ENCODE results near the gene MUC6.
"Not testable (repeated sequence)": the region's sequence is repeated elsewhere in the genome, so short reads cannot be mapped to it uniquely, and the experiment has no call there.

MUC6 gene

GRCh38 chr11:1016610-1017126 lies 19.9 kb downstream of the MUC6 start:
- H3K4me3 ChIP-seq (ENCODE audit: low read depth, low read length); H3K36me3 ChIP-seq (ENCODE audit: control insufficient read depth, insufficient read depth, low read length); H3K9ac ChIP-seq (ENCODE audit: low read depth, low read length); H3K4me1 ChIP-seq (ENCODE audit: control insufficient read depth, insufficient read depth, low read length); H3K27ac ChIP-seq (ENCODE audit: low read depth, low read length); H3K27me3 ChIP-seq (ENCODE audit: control insufficient read depth, insufficient read depth, low read length); H3K9me3 ChIP-seq (ENCODE audit: control insufficient read depth, insufficient read depth, low read length): not testable (repeated sequence)

GRCh38 chr11:1015826-1016545 lies 20.5 kb downstream of the MUC6 start:
- Histone ChIP-seq H3K4me1 (ENCODE audit: control insufficient read depth, insufficient read depth, low read length) (no peaks in the 10 kb centered on the region), H3K27me3 (ENCODE audit: control insufficient read depth, insufficient read depth, low read length) (no peaks in the 10 kb centered on the region), H3K27ac (ENCODE audit: low read depth, low read length) (no peak overlapping the region), H3K9ac (ENCODE audit: low read depth, low read length) (no peak overlapping the region), H3K36me3 (ENCODE audit: control insufficient read depth, insufficient read depth, low read length) (peaks cover 11% of the 10 kb centered on the region), H3K4me3 (ENCODE audit: low read depth, low read length) (no peak overlapping the region), H3K9me3 (ENCODE audit: control insufficient read depth, insufficient read depth, low read length) (0 out of 2 replicates have a peak, but pooled peaks cover 4% of the 10 kb centered on the region)

GRCh38 chr11:1015064-1015463 lies 21.5 kb downstream of the MUC6 start:
- Histone ChIP-seq H3K27ac (ENCODE audit: low read depth, low read length) (no peak overlapping the region), H3K4me1 (ENCODE audit: control insufficient read depth, insufficient read depth, low read length) (no peaks in the 10 kb centered on the region), H3K36me3 (ENCODE audit: control insufficient read depth, insufficient read depth, low read length) (peaks cover 20% of the 10 kb centered on the region), H3K9me3 (ENCODE audit: control insufficient read depth, insufficient read depth, low read length) (0 out of 2 replicates have a peak, but pooled peaks cover 4% of the 10 kb centered on the region), H3K27me3 (ENCODE audit: control insufficient read depth, insufficient read depth, low read length) (no peaks in the 10 kb centered on the region), H3K4me3 (ENCODE audit: low read depth, low read length) (no peak overlapping the region), H3K9ac (ENCODE audit: low read depth, low read length) (no peak overlapping the region)

- peaks cover 26% of the 10 kb centered on the region for H3K36me3 ChIP-seq (ENCODE audit: control insufficient read depth, insufficient read depth, low read length)
- no peaks in the 10 kb centered on the region for H3K4me1 ChIP-seq (ENCODE audit: control insufficient read depth, insufficient read depth, low read length)
- H3K27ac ChIP-seq (ENCODE audit: low read depth, low read length): no peak overlapping the region
Measured at GRCh38 chr11:1014276-1014675, 22.2 kb downstream of the MUC6 start.

GRCh38 chr11:1013631-1013935 lies 22.9 kb downstream of the MUC6 start:
- no peaks in the 10 kb centered on the region for H3K27me3 ChIP-seq (ENCODE audit: control insufficient read depth, insufficient read depth, low read length)
- H3K9ac ChIP-seq (ENCODE audit: low read depth, low read length): no peak overlapping the region
- H3K4me1 ChIP-seq (ENCODE audit: control insufficient read depth, insufficient read depth, low read length): no peaks in the 10 kb centered on the region
- H3K9me3 ChIP-seq (ENCODE audit: control insufficient read depth, insufficient read depth, low read length): 0 out of 2 replicates have a peak, but pooled peaks cover 4% of the 10 kb centered on the region
- H3K27ac ChIP-seq (ENCODE audit: low read depth, low read length): no peak overlapping the region
- H3K36me3 ChIP-seq (ENCODE audit: control insufficient read depth, insufficient read depth, low read length): peaks cover 28% of the 10 kb centered on the region
- H3K4me3 ChIP-seq (ENCODE audit: low read depth, low read length): no peak overlapping the region

More at GRCh38 chr11:1014276-1014675, 22.2 kb downstream of the MUC6 start:
- H3K4me3 ChIP-seq (ENCODE audit: low read depth, low read length): no peak overlapping the region
- no peak overlapping the region for H3K9ac ChIP-seq (ENCODE audit: low read depth, low read length)
- H3K27me3 ChIP-seq (ENCODE audit: control insufficient read depth, insufficient read depth, low read length): no peaks in the 10 kb centered on the region
- 0 out of 2 replicates have a peak, but pooled peaks cover 4% of the 10 kb centered on the region for H3K9me3 ChIP-seq (ENCODE audit: control insufficient read depth, insufficient read depth, low read length)

GRCh38 chr11:1012740-1013630 lies 23.5 kb downstream of the MUC6 start:
- Histone ChIP-seq H3K9me3 (ENCODE audit: control insufficient read depth, insufficient read depth, low read length) (0 out of 2 replicates have a peak, but pooled peaks cover 4% of the 10 kb centered on the region), H3K27ac (ENCODE audit: low read depth, low read length) (no peak overlapping the region), H3K9ac (ENCODE audit: low read depth, low read length) (no peak overlapping the region), H3K4me1 (ENCODE audit: control insufficient read depth, insufficient read depth, low read length) (no peaks in the 10 kb centered on the region), H3K36me3 (ENCODE audit: control insufficient read depth, insufficient read depth, low read length) (peaks cover 34% of the 10 kb centered on the region), H3K27me3 (ENCODE audit: control insufficient read depth, insufficient read depth, low read length) (no peaks in the 10 kb centered on the region), H3K4me3 (ENCODE audit: low read depth, low read length) (no peak overlapping the region)

- Histone ChIP-seq H3K27me3 (ENCODE audit: control insufficient read depth, insufficient read depth, low read length) (no peaks in the 10 kb centered on the region), H3K36me3 (ENCODE audit: control insufficient read depth, insufficient read depth, low read length) (peaks cover 40% of the 10 kb centered on the region)
Measured at GRCh38 chr11:1012291-1012690, 24.2 kb downstream of the MUC6 start.

GRCh38 chr11:1011320-1011698 lies 25.2 kb downstream of the MUC6 start:
- Histone ChIP-seq H3K27ac (ENCODE audit: low read depth, low read length) (no peak overlapping the region), H3K4me1 (ENCODE audit: control insufficient read depth, insufficient read depth, low read length) (no peaks in the 10 kb centered on the region), H3K9me3 (ENCODE audit: control insufficient read depth, insufficient read depth, low read length) (no peaks in the 10 kb centered on the region), H3K27me3 (ENCODE audit: control insufficient read depth, insufficient read depth, low read length) (no peaks in the 10 kb centered on the region), H3K9ac (ENCODE audit: low read depth, low read length) (no peak overlapping the region), H3K36me3 (ENCODE audit: control insufficient read depth, insufficient read depth, low read length) (peaks cover 45% of the 10 kb centered on the region), H3K4me3 (ENCODE audit: low read depth, low read length) (no peak overlapping the region)

More at GRCh38 chr11:1012291-1012690, 24.2 kb downstream of the MUC6 start:
- no peak overlapping the region for H3K9ac ChIP-seq (ENCODE audit: low read depth, low read length)
- H3K4me1 ChIP-seq (ENCODE audit: control insufficient read depth, insufficient read depth, low read length): no peaks in the 10 kb centered on the region
- H3K27ac ChIP-seq (ENCODE audit: low read depth, low read length): no peak overlapping the region
- H3K9me3 ChIP-seq (ENCODE audit: control insufficient read depth, insufficient read depth, low read length): 0 out of 2 replicates have a peak, but pooled peaks cover under 1% of the 10 kb centered on the region
- no peak overlapping the region for H3K4me3 ChIP-seq (ENCODE audit: low read depth, low read length)

- H3K9ac ChIP-seq (ENCODE audit: low read depth, low read length): no peak overlapping the region
- H3K9me3 ChIP-seq (ENCODE audit: control insufficient read depth, insufficient read depth, low read length): no peaks in the 10 kb centered on the region
- no peak overlapping the region for H3K4me3 ChIP-seq (ENCODE audit: low read depth, low read length)
- no peaks in the 10 kb centered on the region for H3K4me1 ChIP-seq (ENCODE audit: control insufficient read depth, insufficient read depth, low read length)
- peaks cover 47% of the 10 kb centered on the region for H3K36me3 ChIP-seq (ENCODE audit: control insufficient read depth, insufficient read depth, low read length)
- no peak overlapping the region for H3K27ac ChIP-seq (ENCODE audit: low read depth, low read length)
- no peaks in the 10 kb centered on the region for H3K27me3 ChIP-seq (ENCODE audit: control insufficient read depth, insufficient read depth, low read length)
Measured at GRCh38 chr11:1010551-1011319, 25.8 kb downstream of the MUC6 start.

- no peaks in the 10 kb centered on the region for H3K4me1 ChIP-seq (ENCODE audit: control insufficient read depth, insufficient read depth, low read length)
- H3K27ac ChIP-seq (ENCODE audit: low read depth, low read length): no peak overlapping the region
- H3K4me3 ChIP-seq (ENCODE audit: low read depth, low read length): no peak overlapping the region
- no peaks in the 10 kb centered on the region for H3K27me3 ChIP-seq (ENCODE audit: control insufficient read depth, insufficient read depth, low read length)
- H3K9ac ChIP-seq (ENCODE audit: low read depth, low read length): no peak overlapping the region
- H3K9me3 ChIP-seq (ENCODE audit: control insufficient read depth, insufficient read depth, low read length): no peaks in the 10 kb centered on the region
- peaks cover 55% of the 10 kb centered on the region for H3K36me3 ChIP-seq (ENCODE audit: control insufficient read depth, insufficient read depth, low read length)
Measured at GRCh38 chr11:1009991-1010390, 26.5 kb downstream of the MUC6 start.
